Inflammatory macrophage treated with lipopolysaccharide for 1 hour (primary cell): Measurements from ENCODE around the gene TMEM164.
"Not testable (repeated sequence)": the region's sequence is repeated elsewhere in the genome, so short reads cannot be mapped to it uniquely, and the experiment has no call there.

Experiments used
- DNase-seq, 2 donors: peaks; one replicate each; pipeline ENCODE4 v3.0.0-alpha.2; 2020 to 2022

Gene TMEM164

GRCh38 chrX:110138557-110138956, 135.6 kb downstream of the TMEM164 start:
- no peak for DNase-seq

- no peak for DNase-seq
Observed at GRCh38 chrX:110139172-110139571, 136.3 kb downstream of the TMEM164 start.

- no peak for DNase-seq
Observed at GRCh38 chrX:110142096-110142495, 139.2 kb downstream of the TMEM164 start.

GRCh38 chrX:110143454-110144210, 140.7 kb downstream of the TMEM164 start:
- DNase-seq = no peak

GRCh38 chrX:110145311-110145710, 142.4 kb downstream of the TMEM164 start:
- no peak for DNase-seq

- DNase-seq = peak in 1 of 2 donors; percentile 36
Observed at GRCh38 chrX:110145854-110146253, 142.9 kb downstream of the TMEM164 start.

GRCh38 chrX:110146521-110146920, 143.6 kb downstream of the TMEM164 start:
- peak in 1 of 2 donors; percentile 70 for DNase-seq

GRCh38 chrX:110153244-110153643, 150.3 kb downstream of the TMEM164 start:
- no peak for DNase-seq

GRCh38 chrX:110153896-110154295, 151.0 kb downstream of the TMEM164 start:
- no peak for DNase-seq

- not testable (repeated sequence) for DNase-seq
Observed at GRCh38 chrX:110154328-110154727, 151.4 kb downstream of the TMEM164 start.

GRCh38 chrX:110155759-110156158, 152.8 kb downstream of the TMEM164 start:
- no peak for DNase-seq

GRCh38 chrX:110156167-110156754, 153.3 kb downstream of the TMEM164 start:
- peak in 1 of 2 donors; percentile 14 for DNase-seq

GRCh38 chrX:110157444-110157843, 154.5 kb downstream of the TMEM164 start:
- DNase-seq = no peak

GRCh38 chrX:110159235-110159634, 156.3 kb downstream of the TMEM164 start:
- no peak for DNase-seq

GRCh38 chrX:110159865-110160264, 157.0 kb downstream of the TMEM164 start:
- DNase-seq = peak; percentile 8 to 33

GRCh38 chrX:110161361-110161686, 158.4 kb downstream of the TMEM164 start:
- no peak for DNase-seq

GRCh38 chrX:110162131-110162530, 159.2 kb downstream of the TMEM164 start:
- no peak for DNase-seq

GRCh38 chrX:110162867-110163266, 160.0 kb downstream of the TMEM164 start:
- no peak for DNase-seq

- DNase-seq = no peak
Observed at GRCh38 chrX:110163488-110163887, 160.6 kb downstream of the TMEM164 start.

- DNase-seq = peak in 1 of 2 donors; percentile 17
Observed at GRCh38 chrX:110167952-110168451, 165.1 kb downstream of the TMEM164 start.

- DNase-seq = no peak
Observed at GRCh38 chrX:110168585-110168984, 165.7 kb downstream of the TMEM164 start.

- no peak for DNase-seq
Observed at GRCh38 chrX:110170029-110170428, 167.1 kb downstream of the TMEM164 start.

- DNase-seq = no peak
Observed at GRCh38 chrX:110171442-110171841, 168.5 kb downstream of the TMEM164 start.

- DNase-seq = no peak
Observed at GRCh38 chrX:110172215-110172614, 169.3 kb downstream of the TMEM164 start.
